Measurements from ENCODE around the gene FAM117B.
"Not testable (repeated sequence)": the region's sequence is repeated elsewhere in the genome, so short reads cannot be mapped to it uniquely, and the experiment has no call there.

The FAM117B gene

GRCh38 chr2:202639231-202639630, 4.5 kb downstream of the FAM117B start:
- DNase-seq: no peak

DNA sequence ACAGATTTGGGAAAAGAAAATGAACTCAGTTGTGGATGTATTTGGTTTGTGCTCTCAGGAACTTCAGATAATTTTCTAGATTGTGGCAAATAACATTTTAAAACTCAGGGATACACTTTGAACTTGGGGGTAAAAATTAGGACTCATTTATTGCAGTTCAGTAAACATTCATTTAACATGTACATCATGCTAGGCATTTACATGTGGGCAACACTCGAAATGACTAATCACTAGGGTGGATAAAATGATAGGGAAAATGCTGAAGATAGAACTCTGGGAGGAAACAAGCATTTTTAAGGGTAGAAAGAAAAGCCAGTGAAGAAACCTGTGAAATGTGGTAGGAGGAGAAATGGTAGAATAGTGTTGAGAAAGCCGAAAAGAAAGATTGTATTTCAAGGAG, 7.8 kb downstream of the FAM117B start:
- no peak for DNase-seq

- no peak for DNase-seq
Observed at GRCh38 chr2:202643012-202643858, 8.5 kb downstream of the FAM117B start.

DNA sequence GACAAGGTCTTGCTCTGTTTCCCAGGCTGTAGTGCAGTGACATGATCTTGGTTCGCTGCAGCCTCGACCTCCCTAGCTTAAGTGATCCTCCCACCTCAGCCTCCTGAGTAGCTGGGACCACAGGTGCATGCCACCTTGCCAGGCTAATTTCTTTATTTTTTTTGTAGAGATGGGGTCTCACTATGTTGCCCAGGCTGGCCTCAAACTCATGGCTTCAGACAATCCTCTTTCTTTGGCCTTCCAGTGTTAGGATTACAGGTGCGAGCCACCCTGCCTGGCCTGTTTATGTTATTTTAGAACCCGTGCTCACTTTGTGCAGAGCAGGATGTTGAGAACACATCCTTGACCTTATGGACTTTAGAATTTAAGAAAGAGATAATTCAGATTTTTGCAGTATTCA, 17.4 kb downstream of the FAM117B start:
- no peak for DNase-seq

- DNase-seq: no peak
Observed at GRCh38 chr2:202653890-202654289, 19.1 kb downstream of the FAM117B start.

DNA sequence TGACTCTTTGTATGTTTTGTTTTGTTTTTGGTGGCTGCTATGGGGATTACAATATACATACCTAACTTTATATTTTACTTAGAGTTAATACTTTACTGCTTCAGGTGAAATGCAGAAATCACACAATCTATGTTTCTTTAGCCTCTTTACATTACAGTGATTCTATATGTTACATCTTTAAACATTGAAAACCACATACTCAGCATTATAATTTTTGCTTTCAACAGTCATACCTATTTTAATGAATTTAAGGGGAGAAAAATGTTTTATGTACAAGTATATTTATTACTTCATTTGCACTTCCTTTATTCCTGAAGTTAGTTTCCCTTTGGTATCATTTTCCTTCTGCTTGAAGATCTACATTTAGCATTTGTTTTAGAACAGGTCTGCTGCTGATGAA, 23.1 kb downstream of the FAM117B start:
- no peak for DNase-seq

- no peak for DNase-seq
Observed at GRCh38 chr2:202660796-202661195, 26.0 kb downstream of the FAM117B start.

- DNase-seq: no peak
Observed at GRCh38 chr2:202669841-202670240, 35.1 kb downstream of the FAM117B start.

- DNase-seq: peak in 2 of 14 donors; percentile 9 to 22
Observed at GRCh38 chr2:202671317-202672035, 36.7 kb downstream of the FAM117B start.

- not testable (repeated sequence) for DNase-seq
Observed at GRCh38 chr2:202675097-202675496, 40.3 kb downstream of the FAM117B start.

DNA sequence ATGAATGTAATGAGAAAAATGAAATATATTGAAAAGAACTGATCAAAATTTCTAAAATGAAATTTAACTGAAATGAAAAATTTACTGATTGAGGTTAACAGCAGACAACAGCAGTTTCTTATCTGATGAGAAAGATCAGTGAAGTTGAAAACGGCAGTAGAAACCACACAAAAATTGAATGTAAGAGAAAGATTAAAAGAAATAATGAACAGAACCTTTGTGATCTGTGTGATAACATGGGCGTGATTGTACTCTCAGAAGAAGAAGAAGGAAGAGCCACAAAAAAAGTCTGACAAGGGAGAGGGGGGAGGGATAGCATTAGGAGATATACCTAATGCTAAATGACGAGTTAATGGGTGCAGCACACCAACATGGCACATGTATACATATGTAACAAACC, 45.2 kb downstream of the FAM117B start:
- DNase-seq: no peak

- no peak for DNase-seq
Observed at GRCh38 chr2:202680512-202680911, 45.7 kb downstream of the FAM117B start.

DNA sequence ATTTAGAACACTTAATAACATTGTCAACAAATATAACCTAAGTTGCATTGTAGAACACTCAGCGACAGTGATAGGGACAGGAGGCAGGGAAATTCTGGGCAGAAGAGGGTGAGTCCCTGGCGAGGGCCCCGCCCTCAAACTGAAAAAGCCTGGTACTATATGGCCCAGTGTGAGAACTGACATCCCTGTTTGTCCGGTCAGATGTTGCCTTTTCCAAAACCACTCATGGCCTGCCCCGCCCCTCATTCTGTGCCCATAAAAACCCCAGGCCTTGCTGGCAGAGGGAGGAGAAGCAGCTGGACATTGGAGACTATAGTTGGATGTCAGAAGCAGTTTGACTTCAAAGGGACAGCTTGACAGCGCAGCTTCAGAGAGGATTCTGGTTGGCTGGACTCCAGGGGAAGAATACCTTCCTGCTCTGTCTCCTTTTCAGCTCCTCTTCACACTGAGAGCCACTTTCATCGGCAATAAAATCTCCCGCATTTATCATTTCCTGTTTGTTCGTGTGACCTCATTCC, 47.0 kb downstream of the FAM117B start:
- no peak for DNase-seq

- no peak for DNase-seq
Observed at GRCh38 chr2:202682274-202682673, 47.5 kb downstream of the FAM117B start.

DNA sequence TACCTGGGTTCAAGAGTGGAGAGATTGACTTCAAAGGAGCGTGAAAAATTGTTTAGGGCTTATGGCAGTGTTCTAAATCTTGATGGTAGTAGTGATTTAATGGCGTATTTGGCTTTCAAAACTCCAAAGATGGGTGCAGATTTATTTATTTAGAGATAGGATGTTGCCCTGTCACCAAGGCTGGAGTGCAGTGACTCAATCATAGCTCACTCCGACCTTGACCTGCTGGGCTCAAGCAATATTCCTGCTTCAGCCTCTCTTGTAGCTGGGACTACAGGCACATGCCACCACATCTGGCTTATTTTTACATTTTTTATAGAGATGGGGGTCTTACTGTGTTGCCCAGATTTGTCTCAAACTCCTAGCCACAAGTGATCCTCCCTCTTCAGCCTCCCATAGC, 52.5 kb downstream of the FAM117B start:
- no peak for DNase-seq

DNA sequence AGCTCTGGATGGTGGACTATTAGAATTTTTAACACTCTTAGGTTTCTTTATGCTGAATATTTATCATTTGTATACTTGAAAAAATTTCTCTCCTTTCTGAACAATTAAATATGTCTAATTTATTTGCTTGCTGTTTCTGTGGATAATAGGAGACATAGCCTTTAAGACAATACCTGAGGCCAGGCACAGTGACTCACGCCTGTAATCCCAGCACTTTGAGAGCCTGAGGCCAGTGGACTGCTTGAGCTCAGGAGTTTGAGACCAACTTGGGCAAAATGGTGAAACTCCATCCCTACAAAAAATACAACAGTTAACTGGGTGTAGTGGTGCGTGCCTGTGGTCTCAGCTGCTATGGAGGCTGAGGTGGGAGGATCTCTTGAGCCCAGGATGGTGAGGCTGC, 54.7 kb downstream of the FAM117B start:
- no peak for DNase-seq

DNA sequence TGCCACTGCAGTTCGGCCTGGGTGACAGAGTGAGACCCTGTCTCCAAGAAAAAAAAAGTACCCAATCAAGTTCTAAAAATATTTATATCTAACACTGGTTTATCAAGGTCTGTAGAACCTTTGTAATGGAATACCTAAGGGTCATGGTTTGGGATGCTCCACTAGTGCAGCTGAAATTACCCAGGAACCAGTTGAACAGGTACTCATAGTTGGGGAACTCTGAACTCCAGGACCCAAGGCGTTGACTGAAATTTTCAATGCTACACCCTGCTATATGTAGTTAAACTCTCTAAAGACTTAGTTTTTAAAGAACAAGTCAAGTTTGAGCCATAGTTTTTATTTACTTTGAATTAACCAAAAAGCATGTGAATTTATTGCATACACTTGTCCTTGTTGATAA, 55.1 kb downstream of the FAM117B start:
- DNase-seq: no peak

DNA sequence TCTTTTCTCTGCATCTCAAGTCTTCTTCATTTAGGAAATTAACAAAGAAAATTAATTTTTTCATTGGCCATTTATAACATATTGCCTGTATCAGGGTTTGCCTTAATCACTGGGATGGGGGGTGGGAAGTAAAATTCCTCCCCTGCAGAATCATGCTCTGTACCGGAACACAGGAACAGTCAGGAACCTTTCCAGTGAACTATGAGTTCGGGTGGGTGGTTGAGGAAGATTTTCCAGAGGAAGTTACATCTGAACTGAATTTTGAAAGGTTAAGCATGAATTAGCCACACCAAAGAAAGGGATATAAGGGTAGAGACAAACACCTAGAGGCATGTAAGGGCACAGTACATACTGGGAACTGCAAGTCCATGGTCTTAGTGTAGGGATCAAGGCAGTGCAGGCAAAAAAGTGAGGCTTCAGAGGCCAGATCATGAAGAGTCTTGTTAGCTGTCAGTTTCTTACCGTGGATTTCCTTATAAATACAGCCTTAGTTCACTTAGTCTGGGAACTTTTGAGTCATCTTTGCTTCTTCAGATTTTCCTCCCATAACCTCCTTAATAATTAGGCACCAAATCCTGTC, 55.6 kb downstream of the FAM117B start:
- DNase-seq: no peak

- DNase-seq: no peak
Observed at GRCh38 chr2:202693503-202693902, 58.7 kb downstream of the FAM117B start.

GRCh38 chr2:202695166-202695565, 60.4 kb downstream of the FAM117B start:
- no peak for DNase-seq

- DNase-seq: no peak
Observed at GRCh38 chr2:202700075-202700901, 65.5 kb downstream of the FAM117B start.

DNA sequence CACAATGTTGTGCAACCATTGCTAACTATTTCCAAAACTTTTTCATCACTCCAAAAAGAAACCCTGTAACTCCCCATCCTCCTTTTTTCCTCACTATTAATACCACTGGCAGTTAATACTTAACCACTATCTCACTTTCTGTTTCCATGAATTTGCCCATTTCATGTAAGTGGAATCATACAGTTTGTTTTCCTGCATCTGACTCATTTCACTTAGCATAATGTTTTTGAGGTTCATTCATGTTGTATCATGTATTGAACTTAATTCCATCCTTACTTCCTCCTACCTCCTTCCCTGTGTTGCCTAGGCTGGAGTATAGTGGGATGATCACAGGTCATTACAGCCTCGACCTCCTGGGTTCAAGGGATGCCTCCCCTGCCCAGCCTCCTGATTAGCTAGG, 68.3 kb downstream of the FAM117B start:
- no peak for DNase-seq
